Measurements from ENCODE around the gene DOC2B.

- TF ChIP-seq POLR2AphosphoS5 (IDR thresholded peaks at IDR 0.05; ENCODE audit: low read depth, low read length) (no peak), TBP (IDR thresholded peaks at IDR 0.05; ENCODE audit: low read depth, low read length) (no peak), SIRT6 (IDR thresholded peaks at IDR 0.05; ENCODE audit: low read length) (no peak), CTCF (IDR thresholded peaks at IDR 0.05; ENCODE audit: control extremely low read depth in 1 of 3, insufficient read depth in 1 of 3, low read depth in 1 of 3, low read length in 3 of 3) (no peak), CEBPB (IDR thresholded peaks at IDR 0.05; ENCODE audit: low read depth, low read length) (no peak), MAX (IDR thresholded peaks at IDR 0.05) (no peak), HDAC6 (IDR thresholded peaks at IDR 0.05; ENCODE audit: low read depth, low read length) (no peak), EP300 (IDR thresholded peaks at IDR 0.05; ENCODE audit: borderline replicate concordance in 1 of 2, low read depth in 2 of 2, low read length in 2 of 2) (no peak), JUN (IDR thresholded peaks at IDR 0.05; ENCODE audit: low read depth, low read length) (no peak), ATF3 (IDR thresholded peaks at IDR 0.05; ENCODE audit: insufficient read depth, low read depth, low read length) (no peak), RNF2 (IDR thresholded peaks at IDR 0.05; ENCODE audit: borderline replicate concordance, low read depth, low read length, missing control alignments, poor library complexity, severe bottlenecking) (no peak), KDM5A (IDR thresholded peaks at IDR 0.05; ENCODE audit: low read length) (no peak), TAF1 (IDR thresholded peaks at IDR 0.05; ENCODE audit: low read depth, low read length) (no peak), EZH2 (IDR thresholded peaks at IDR 0.05; ENCODE audit: low read depth, low read length, severe bottlenecking) (no peak)
Observed at GRCh38 chr17:206941-207560, 25.6 kb upstream of the DOC2B start.

All from H1 (cell line).